HFF-Myc (cell line): ENCODE results near the gene CNTN4.

Source experiments
- DNase-seq: peaks from one replicate; pipeline ENCODE4 v3.0.0-alpha.2; 2011; ENCODE audit warnings: low read depth; ENCODE audit errors: extremely low read depth
- H3K4me3 ChIP-seq: replicated peaks from 2 replicates; pipeline ENCODE4 v1.5.1; 2011; ENCODE audit warnings: low read depth, mild to moderate bottlenecking, control low read depth, low read length
- CTCF ChIP-seq: IDR thresholded peaks from 2 replicates; pipeline ENCODE4 v1.5.1; 2012; ENCODE audit warnings: mild to moderate bottlenecking, low read depth, low read length, control low read depth; ENCODE audit errors: missing control alignments

CNTN4 gene

DNA sequence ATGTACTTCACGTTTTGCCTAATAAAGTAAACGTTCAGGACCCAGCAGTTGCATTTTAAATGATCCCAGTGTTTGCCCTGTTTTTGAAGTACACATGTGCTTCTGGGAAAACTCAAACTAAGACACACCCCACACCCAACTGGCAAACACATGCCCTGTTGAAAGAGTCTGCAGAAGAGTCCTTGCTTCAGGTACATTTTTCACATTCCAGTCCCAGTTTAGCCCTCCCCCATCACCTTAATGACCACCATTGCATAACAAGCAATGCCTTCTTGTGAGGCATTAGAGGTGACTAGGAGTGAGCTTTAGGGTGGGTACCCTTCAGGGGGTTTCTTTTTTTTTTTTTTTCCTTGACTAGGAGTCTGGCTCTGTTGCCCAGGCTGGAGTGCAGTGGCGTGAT is 322.3 kb downstream of the CNTN4 start:
- no peak for DNase-seq
- no peak for TF ChIP-seq CTCF
- H3K4me3 ChIP-seq, result no peak overlapping the region

GRCh38 chr3:2423143-2423542 is 324.5 kb downstream of the CNTN4 start:
- H3K4me3 ChIP-seq, result no peak overlapping the region
- DNase-seq, result no peak
- TF ChIP-seq CTCF, result no peak

DNA sequence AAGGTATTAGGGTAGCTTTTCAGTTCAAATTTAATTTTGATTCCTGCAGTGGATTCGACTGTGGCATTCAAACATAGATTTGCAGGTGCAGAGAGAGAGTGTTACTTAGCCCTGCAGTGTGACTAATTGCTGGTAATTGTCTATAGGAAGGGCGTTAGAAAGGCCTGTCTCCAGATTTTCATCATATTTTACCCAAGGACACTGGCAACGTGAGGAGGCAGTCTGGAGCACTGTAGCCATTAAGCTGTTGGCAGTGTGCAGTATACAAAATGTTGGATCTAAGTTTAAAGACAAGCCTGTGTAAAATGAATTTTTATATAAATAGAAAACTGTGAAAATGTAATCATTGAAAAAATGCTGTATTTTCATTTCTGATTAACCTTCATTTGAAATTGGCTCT is 342.9 kb downstream of the CNTN4 start:
- TF ChIP-seq CTCF, result no peak
- no peak for DNase-seq
- H3K4me3 ChIP-seq, result no peak overlapping the region

GRCh38 chr3:2446146-2446545 is 347.5 kb downstream of the CNTN4 start:
- no peak for TF ChIP-seq CTCF
- no peak for DNase-seq
- H3K4me3 ChIP-seq, result no peak overlapping the region

- no peak for DNase-seq
- H3K4me3 ChIP-seq, result no peak overlapping the region
- no peak for TF ChIP-seq CTCF
These were observed 353.6 kb downstream of the CNTN4 start for GRCh38 chr3:2452249-2452648.

- no peak for DNase-seq
- no peak for TF ChIP-seq CTCF
- H3K4me3 ChIP-seq, result no peak overlapping the region
These were observed 356.2 kb downstream of the CNTN4 start for GRCh38 chr3:2454865-2455264.

DNA sequence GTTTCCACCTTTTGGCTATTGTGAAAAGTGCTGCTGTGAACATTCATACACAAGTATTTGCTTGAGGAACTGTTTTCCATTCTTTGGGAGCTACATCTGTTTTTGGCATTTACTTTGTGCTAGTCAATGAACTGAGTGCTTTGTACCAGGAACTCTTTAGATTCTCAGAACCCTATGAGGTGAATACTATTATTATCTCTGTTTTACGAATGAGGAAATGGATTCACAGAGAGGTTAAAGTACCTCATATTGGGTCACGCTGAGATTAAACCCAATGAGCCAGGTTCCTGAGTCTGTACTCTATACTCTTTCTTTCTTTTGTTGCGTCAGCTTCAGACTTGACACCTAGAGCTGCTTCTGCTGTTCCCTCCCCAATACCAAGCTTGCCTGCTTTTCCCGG is 358.1 kb downstream of the CNTN4 start:
- no peak for TF ChIP-seq CTCF
- no peak for DNase-seq
- H3K4me3 ChIP-seq, result no peak overlapping the region
